Airway epithelial cell (primary cell): Measurements from ENCODE around the gene MAOB. TPM values are rescaled to one million over a fixed set of nuclear protein-coding genes. Genes with fewer than 3 reads are reported as not detected.

ENCODE experiments used
- total RNA-seq: library from RNA; depleted of rRNA; stranded (reverse); fragments of >200 nt; gene quantifications from 2 replicates; pipeline ENCODE4 v1.2.3, GENCODE V29; 2015

Gene MAOB
- 0.07 TPM in 1 of 2 replicates, not detected in the other for total RNA-seq

GRCh38 chrX:43882294-43882681, at the start of gene MAOB:
Gene MAOB (minus strand): TSS chrX:43882450. CDS start chrX:43882299, 151 bp downstream.

Other genes starting within 250 kb of the MAOB start
- gene MAOA, start 226.2 kb downstream of the MAOB start, total RNA-seq: 65.2 and 66.7 TPM in 2 replicates
- 0.07 TPM in 1 of 2 replicates, not detected in the other for gene NDP, start 90.9 kb upstream of the MAOB start, total RNA-seq